ENCODE results near the gene GRAPL.
"Not testable (repeated sequence)": the region's sequence is repeated elsewhere in the genome, so short reads cannot be mapped to it uniquely, and the experiment has no call there.

The GRAPL gene

GRCh38 chr17:19127148-19127980 lies at the start of gene GRAPL:
Gene GRAPL, plus strand, starts transcription at chr17:19127589. Its CDS starts 31 bp downstream, at chr17:19127620.
- not testable (repeated sequence) for DNase-seq

- not testable (repeated sequence) for DNase-seq
These were observed 38.3 kb upstream of the GRAPL start for GRCh38 chr17:19088804-19089685.

GRCh38 chr17:19090058-19090772 lies 37.2 kb upstream of the GRAPL start:
- DNase-seq: not testable (repeated sequence)

DNA sequence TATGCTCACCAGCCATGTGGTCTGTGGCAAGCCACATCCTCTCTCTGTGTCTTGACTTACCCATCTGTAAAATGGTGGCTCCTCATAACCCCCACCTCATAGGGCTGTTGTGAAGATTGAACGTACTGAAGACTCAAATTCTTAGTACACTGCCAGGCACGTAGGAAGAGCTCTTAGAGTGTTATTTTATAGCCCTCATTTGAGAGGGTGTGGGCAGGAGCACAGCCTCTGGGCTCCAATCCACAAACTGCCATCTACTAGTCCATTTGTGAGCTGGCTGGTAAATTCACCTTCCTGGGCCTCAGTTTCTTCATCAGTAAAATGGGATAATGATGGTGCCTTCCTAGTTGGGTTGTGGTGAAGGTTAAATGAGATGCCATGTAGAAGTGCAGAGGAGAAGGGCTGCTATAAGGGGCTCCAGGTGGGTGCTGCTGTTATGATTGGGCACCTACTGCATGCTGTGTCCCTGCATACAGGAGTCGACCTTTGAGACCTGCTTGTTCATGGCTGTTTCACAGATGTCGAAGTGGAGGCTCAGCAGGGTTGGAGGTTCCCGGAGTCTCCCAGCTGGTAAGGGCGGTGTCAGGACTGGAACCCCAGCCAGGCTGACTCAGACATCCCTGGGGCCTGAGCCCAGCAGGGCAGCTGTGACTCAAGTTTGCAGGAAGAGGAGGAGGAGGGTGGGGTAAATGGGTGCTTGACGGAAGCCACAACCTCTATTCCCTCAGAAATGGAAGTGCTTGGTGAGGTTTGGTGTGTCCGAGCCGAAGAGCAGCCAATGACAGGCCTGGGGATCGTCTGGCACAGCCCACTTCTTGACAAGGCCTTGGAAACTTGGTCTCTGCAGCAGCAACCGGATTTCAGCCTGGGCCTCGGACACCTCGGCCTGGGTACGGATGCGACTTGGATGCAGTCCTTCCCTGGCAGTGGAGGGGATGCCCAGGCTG lies 34.4 kb upstream of the GRAPL start:
- not testable (repeated sequence) for DNase-seq

DNA sequence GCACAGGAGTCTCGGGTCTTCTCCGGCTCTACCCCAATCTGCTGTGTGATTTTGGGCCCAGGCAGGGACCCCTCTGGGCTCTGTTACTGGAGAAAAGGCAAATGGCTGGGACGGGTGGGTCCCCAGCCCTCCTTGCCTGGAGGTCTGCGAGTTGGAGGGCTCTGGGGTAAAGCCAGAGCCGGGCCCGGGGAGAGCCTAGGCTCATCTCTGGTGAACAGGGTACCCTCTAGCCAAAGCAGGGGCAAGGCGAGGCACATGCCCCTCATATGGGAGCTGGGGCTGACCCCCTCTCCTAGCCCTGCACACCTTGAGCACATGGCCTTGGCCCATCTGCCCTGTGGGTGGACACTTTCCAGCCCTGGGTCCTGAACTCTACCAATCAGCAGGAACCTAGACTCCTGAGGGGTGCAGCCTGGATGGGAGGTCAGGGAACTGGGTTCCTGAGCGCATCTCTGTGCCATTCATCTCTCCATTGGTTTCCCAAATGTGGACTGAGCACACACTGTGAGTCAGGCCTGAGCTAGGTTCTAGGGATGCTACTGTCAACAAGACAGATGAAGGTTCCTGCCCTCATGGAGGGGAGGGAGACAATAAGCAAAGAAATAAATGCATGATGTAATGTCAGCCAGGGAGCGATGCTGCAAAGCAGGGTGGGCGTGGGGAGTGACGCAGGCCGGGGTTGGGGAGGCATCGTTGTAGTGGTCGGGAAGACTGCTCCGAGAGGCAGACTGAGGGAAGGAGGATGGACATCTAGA lies 33.5 kb upstream of the GRAPL start:
- not testable (repeated sequence) for DNase-seq

DNA sequence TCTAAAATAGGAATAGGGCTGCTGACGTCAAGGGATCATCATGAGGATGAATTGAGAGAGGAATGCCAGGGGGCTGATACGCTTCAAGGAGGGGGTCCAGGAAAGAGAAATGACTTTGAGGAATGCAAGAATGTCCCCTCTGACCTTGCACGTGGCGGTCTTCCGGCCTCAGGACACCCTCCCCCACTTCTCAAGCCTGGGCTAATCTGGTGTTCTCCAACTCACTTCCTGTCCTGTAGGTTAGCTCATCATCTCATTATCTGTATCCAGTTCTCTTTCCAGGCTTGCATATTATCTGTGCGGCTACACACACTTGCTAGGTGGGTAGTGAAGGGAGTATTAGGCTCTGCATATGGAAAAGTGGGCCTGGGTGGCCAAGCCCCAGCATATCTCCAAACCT lies 18.9 kb upstream of the GRAPL start:
- DNase-seq: not testable (repeated sequence)

DNA sequence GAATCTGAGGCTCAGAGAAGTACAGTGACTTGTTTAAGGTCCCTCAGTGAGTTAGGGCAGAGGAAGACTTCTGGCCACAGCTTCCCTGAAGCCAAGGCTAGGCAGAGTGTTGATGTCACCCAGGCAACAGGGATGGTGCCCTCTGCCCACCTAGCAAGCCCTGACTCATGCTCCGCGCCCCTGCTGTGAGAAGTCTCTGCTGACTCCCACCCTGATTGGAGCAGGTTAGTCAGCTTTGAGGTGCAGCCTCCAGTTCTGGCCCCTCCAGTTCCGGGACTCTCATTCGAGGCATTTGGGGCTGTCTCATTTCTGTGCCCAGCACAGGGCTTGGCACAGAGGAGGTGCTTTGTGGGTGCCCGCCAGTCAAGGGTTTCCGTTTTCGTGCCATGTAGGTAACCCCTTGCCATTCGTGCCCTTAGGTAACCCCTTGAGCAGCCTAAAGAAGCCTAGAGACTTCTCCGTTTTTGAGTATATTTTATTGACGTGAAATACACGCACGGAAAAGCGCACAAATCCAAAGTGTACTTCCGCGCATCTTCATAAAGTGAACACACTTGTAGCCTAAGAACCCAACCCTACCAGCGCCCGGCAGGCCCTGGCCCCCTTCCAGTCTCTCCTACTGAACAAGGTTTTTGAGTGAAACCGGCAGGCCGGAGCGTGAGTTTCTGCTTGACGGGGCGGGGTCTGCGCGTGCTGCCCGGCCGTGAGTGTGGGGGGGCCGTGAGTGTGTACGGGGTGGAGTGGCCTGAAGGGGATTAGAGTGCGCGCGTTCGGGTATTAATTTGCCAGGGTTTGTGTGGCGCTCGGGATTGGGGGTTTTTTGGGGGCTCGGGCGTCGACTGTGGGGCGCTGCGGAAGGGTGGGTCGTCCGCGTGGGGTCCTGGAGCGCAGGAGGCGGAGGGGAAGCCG lies 16.9 kb upstream of the GRAPL start:
- not testable (repeated sequence) for DNase-seq

- DNase-seq: not testable (repeated sequence)
These were observed 16.2 kb upstream of the GRAPL start for GRCh38 chr17:19111111-19111711.

DNA sequence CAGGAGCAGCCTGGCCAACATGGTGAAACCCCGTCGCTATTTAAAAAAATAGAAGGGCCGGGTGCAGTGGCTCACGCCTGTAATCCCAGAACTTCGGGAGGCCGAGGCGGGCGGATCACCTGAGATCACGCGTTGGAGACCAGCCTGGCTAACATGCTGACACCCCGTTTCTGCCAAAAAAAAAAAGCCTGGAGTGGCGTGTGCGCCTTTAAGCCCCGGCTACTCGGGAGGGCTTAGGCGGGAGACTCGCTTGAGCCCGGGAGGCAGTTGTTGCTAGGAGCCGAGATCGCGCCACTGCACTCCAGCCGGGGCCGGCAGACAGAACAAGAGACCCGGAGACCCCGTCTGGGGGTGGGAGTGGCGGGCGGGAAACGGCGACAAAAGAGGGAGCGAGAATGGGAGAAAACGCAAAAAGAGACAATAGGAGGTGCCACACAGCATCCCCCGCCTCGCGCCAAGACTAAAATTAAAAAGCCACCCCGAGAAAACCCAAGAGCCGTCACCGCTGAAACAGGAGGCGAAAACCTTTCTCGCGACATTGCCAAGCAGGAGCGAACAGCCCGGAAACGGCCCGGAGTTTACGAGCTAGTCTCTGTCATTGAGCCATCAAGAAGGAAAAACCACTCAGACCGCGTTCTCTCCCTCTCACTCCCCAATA lies 15.5 kb upstream of the GRAPL start:
- DNase-seq: not testable (repeated sequence)

DNA sequence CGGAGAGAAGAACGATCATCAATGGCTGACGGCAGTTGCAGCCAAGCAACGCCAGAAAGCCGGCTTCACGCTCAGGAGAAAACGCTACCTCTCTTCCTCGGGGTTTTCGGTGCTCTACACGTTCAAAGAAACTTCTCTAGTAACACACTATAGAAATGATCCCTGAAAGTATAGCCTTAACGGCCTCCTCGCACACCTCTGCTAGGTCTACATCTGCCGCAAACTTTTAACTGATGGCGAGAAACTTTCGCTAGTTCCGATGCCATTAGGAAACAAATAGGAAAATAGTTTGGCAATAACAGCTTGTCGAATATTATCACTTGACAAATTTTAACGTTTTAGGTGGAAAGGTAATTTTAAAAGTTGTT lies 14.9 kb upstream of the GRAPL start:
- DNase-seq: not testable (repeated sequence)

DNA sequence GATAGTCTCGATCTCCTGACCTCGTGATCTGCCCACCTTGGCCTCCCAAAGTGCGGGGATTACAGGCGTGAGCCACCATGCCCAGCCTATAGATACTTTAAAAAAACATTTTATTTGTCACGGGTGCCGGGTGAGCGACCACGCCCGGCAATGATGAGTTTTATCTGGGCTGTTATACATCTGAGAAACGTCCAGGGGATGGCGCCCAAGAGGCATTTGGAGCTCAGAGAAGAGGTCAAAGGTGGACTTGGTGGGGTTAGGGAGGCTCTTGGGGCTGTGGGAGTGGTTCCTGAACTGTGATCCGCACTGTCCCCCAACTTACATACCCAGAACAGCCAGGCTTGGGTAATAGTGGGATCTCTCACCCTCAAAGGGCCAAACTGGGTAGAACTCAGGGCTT lies 8.7 kb upstream of the GRAPL start:
- not testable (repeated sequence) for DNase-seq

- not testable (repeated sequence) for DNase-seq
These were observed 2.1 kb upstream of the GRAPL start for GRCh38 chr17:19125289-19125688.

- DNase-seq: not testable (repeated sequence)
These were observed 2.1 kb downstream of the GRAPL start for GRCh38 chr17:19129500-19129899.

DNA sequence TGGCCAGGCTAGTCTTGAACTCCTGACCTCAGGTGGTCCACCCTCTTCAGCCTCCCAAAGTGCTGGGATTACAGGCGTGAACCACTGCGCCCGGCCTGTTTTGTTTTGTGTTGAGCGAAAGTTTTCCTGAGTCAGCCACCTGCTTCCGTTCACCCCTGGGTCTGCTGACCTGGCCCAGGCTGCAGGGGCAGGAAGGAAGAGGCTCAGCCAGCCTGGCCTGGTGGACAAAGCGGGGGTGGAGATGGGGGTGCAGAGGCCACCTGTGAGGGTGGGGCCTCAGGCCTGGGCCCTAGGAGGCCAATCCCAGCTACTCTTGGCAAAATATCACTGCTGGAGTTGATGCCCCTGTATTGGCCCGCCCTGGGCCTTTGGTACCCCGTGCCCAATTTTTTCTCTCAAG lies 3.7 kb downstream of the GRAPL start:
- DNase-seq: not testable (repeated sequence)

GRCh38 chr17:19131772-19132171 lies 4.4 kb downstream of the GRAPL start:
- not testable (repeated sequence) for DNase-seq

DNA sequence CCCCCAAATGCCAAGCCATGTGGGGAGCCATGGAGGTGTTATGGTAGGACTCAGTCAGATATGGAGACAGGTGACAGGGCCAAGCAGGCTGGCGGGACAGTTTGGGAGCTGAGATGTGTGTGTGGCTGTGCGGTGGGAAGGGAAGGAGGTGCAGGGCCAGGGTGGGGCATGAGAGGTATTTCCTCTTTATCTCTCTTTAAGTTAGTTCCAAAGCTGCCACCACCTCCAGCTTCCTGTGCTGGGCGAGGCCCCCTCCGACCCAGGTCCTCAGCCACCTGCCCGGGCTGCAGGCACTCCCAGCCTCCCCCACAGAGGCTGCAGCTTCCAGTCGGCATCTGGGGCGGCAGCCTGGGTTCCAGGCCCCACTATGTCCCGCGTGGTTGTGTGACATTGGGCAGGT lies 6.4 kb downstream of the GRAPL start:
- not testable (repeated sequence) for DNase-seq

DNA sequence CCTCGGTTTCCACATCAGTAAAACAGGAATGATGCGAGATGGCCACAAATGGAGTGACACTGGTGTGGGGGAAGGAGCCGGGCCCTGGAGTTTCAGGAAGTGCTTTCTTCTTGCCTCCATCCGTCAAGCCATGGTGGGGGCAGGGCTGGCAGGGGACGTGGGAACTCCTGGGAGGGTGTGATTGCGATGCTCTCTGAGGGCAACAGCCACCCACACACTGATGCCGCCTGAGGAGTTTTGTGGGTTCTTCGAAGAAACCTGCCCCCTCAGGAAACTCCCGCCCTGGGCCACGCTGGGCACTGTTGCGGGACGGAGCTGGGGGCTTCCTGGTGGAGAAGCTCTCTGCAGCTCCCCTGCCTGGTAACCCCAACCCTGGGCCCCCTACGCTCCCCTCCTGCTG lies 8.0 kb downstream of the GRAPL start:
- DNase-seq: not testable (repeated sequence)

- DNase-seq: not testable (repeated sequence)
These were observed 8.7 kb downstream of the GRAPL start for GRCh38 chr17:19136138-19136537.

DNA sequence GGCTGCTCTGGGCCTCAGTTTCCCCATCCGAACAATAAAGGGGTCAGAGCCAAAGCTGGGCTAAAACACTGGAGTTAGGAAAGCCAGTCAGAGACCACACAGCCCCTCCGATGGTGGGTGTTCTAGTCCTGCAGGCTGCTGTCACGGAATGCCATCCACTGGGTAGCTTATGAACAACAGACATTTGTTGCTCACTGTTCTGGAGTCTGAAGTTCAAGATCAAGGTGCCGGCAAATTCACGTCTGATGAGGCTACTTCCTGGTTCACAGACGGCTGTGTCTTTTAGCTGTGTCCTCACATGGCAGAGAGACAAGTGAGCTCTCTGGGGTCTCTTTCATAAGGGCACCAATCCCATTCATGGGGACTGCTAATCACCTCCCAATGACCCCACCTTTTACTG lies 9.2 kb downstream of the GRAPL start:
- DNase-seq: not testable (repeated sequence)
